IPS DF 6.9 (cell line): ENCODE measurements around the gene SLC35A3.

Source experiments
- DNase-seq: peaks from one replicate; pipeline ENCODE4 v3.0.0-alpha.2; 2013; ENCODE audit warnings: low read depth, low spot score
- H3K27ac ChIP-seq: one replicate; pipeline ENCODE4 v1.5.1; 2013; ENCODE audit warnings: low read length, control low read depth
- H3K27me3 ChIP-seq: 2 replicates; pipeline ENCODE4 v1.6.1; 2013; ENCODE audit warnings: mild to moderate bottlenecking, low read length; ENCODE audit not compliant: control insufficient read depth, insufficient read depth
- H3K36me3 ChIP-seq: 2 replicates; pipeline ENCODE4 v1.6.1; 2013; ENCODE audit warnings: low read length; ENCODE audit not compliant: control insufficient read depth, insufficient read depth
- H3K4me1 ChIP-seq: 2 replicates; pipeline ENCODE4 v1.6.1; 2013; ENCODE audit warnings: low read length; ENCODE audit not compliant: control insufficient read depth, insufficient read depth
- H3K4me3 ChIP-seq: 2 replicates; pipeline ENCODE4 v1.5.1; 2013; ENCODE audit warnings: mild to moderate bottlenecking, low read length
- H3K9me3 ChIP-seq: 2 replicates; pipeline ENCODE4 v1.6.1; 2013; ENCODE audit warnings: low read length, inconsistent platforms; ENCODE audit not compliant: control insufficient read depth, insufficient read depth
- WGBS: extraction: QIAGEN DNeasy Blood & Tissue Kit; methylation state at CpG from one replicate; pipeline ENCODE4 v1.1.7; 2013; ENCODE audit warnings: mixed read lengths, missing lambda C conversion rate; ENCODE audit not compliant: insufficient read length, insufficient coverage; 5-methylcytosine and 5-hydroxymethylcytosine counted together

The SLC35A3 gene

DNA sequence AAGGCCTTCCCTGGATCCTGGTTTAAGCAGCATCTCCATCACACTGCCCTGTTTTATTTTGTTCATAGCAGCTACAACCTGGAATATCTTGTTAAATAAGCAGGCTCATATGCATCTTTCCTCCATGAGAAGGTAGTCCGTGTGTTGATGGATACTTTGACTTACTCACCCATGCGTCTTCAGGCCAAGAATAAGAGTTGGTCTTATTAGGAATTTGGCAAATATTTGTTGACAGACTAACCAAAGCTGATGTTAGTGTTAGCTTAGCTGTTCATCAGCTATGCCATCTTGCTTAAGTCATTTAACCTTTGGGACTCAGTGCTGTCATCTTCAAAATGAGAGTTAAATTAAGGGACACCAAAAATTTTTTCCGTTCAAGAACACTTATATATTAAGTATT, 103.7 kb downstream of the SLC35A3 start:
- peaks cover 4% of the 10 kb centered on the region; the same call in 1 of the 2 replicates for H3K36me3 ChIP-seq
- H3K4me3 ChIP-seq = no peak overlapping the region
- no peak for DNase-seq
- no peak overlapping the region for H3K27ac ChIP-seq
- no peaks in the 10 kb centered on the region for H3K9me3 ChIP-seq
- H3K27me3 ChIP-seq = no peaks in the 10 kb centered on the region
- H3K4me1 ChIP-seq = no peaks in the 10 kb centered on the region
- no CpG with 5 or more reads among the region's 3 CpGs for WGBS

DNA sequence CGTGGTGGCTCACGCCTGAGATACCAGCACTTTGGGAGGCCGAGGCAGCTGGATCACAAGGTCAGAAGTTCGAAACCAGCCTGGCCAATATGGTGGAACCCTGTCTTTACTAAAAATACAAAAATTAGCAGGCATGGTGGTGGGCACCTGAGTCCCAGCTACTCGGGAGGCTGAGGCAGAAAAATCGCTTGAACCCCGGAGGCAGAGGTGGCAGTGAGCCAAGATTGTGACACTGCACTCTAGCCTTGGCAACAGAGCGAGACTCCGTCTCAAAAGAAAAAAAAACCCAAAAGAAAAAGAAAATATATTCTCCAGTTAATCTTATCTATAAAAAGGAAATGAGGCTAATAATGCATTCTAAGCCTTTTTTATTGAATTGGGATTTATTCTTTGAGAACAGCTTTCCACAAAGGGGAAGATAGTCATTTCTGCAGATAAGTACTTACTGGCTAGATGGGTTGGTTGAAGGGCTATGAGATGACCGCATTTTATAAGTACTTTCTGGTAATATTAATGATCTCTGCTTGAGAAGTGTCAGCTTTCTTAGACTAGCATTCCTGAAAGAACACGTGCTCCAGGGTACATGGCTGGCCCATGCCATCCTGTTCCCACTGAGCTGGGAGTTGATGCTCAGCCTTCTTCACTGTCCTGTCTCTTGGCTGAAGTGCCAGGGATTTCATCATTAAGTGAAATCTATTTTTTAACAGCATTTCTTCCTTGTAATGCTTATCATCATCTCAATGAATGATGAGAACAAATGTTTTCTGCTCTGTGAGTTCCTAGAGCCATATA, 105.0 kb downstream of the SLC35A3 start:
- Histone ChIP-seq H3K27ac (no peak overlapping the region), H3K27me3 (no peaks in the 10 kb centered on the region), H3K4me1 (no peaks in the 10 kb centered on the region), H3K4me3 (no peak overlapping the region), H3K9me3 (no peaks in the 10 kb centered on the region), H3K36me3 (peaks cover 5% of the 10 kb centered on the region; the same call in 1 of the 2 replicates)
- no peak for DNase-seq
- WGBS = no CpG with 5 or more reads among the region's 11 CpGs

DNA sequence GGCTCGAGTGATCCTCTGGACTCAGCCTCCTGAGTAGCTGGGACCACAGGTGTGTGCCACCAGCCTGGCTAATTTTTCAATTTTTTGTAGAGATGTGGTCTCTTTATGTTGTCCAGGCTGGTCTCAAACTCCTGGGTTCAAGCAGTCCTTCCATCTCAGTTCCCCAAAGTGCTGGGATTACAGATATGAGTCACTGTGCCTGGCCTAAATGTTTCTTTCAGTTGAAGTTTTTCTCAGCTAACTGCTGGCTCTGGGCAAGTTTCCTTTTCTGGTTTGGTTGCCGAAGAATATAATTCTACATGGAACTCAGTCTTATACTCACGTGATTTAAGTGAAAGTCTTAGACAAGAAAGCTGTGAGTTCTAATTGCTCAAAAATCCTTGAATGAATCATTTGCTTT, 106.0 kb downstream of the SLC35A3 start:
- Histone ChIP-seq H3K36me3 (peaks cover 6% of the 10 kb centered on the region; the same call in 1 of the 2 replicates), H3K4me3 (no peak overlapping the region), H3K4me1 (no peaks in the 10 kb centered on the region), H3K27ac (no peak overlapping the region), H3K9me3 (no peaks in the 10 kb centered on the region), H3K27me3 (no peaks in the 10 kb centered on the region)
- WGBS = no CpG with 5 or more reads among the region's 3 CpGs
- DNase-seq = no peak

DNA sequence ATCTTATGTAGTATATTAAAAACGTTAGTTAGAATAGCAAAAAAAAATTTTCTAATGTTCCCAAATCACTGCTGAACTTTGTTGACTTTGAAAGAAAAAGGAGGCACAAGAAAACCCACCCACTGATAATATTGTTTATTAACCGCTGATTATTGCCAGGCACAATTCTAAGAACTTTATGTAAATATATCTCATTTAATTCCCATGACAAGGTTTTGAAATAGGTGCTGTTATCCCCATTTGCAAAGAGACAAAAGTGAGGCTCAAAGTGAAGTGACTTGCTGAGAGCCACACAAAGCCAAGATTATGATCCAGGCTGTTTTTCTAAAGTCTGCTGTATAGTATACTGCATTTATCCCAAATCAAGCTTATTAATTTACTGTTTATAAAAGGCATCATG, 106.5 kb downstream of the SLC35A3 start:
- no peaks in the 10 kb centered on the region for H3K4me1 ChIP-seq
- H3K27me3 ChIP-seq = no peaks in the 10 kb centered on the region
- DNase-seq = no peak
- H3K4me3 ChIP-seq = no peak overlapping the region
- H3K27ac ChIP-seq = no peak overlapping the region
- no peaks in the 10 kb centered on the region for H3K9me3 ChIP-seq
- no CpG with 5 or more reads among the region's 2 CpGs for WGBS
- peaks cover 6% of the 10 kb centered on the region; the same call in 1 of the 2 replicates for H3K36me3 ChIP-seq

DNA sequence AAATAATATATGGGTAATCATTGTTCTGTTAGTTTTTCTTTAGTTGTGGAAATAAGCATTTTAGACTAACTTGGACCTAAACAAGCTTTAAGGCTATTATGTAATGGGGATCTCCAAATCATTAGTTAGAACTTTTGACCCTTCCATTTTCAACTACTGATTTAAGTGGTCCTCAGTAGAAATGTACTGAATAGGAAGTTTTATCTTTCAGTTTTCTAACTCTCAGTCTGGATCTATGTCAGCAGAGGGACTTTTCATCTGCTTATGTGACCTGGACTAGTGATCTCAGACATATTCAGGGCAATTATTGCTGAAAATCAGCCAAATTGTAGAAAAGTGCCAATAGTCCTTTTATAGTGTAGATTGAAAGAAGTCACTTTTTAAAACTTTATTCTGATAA, 106.9 kb downstream of the SLC35A3 start:
- Histone ChIP-seq H3K36me3 (peaks cover 4% of the 10 kb centered on the region; the same call in 1 of the 2 replicates), H3K27me3 (no peaks in the 10 kb centered on the region), H3K4me3 (no peak overlapping the region), H3K9me3 (no peaks in the 10 kb centered on the region), H3K4me1 (no peaks in the 10 kb centered on the region), H3K27ac (no peak overlapping the region)
- no peak for DNase-seq

DNA sequence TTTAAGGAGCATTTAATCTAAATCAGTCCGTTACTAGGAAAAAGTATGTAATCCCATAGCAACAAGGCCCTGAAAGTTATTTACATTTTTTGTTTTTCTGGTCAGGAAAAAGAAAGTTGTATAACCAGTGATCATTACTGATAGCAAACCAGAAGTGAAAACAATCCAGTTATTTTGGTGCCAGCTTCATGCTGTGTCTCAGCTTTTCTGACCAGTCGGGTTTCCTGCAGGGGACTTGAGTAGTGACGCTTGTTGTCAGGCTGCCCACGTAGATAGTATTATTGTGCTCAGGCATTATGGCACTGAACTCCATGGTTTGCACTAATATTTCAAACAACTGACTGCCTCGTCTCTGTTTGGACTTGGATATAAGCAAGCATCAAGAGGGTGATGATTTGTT, 107.7 kb downstream of the SLC35A3 start:
- DNase-seq = no peak
- Histone ChIP-seq H3K4me1 (no peaks in the 10 kb centered on the region), H3K27me3 (no peaks in the 10 kb centered on the region), H3K27ac (no peak overlapping the region), H3K36me3 (peaks cover 7% of the 10 kb centered on the region; the same call in 1 of the 2 replicates), H3K9me3 (no peaks in the 10 kb centered on the region), H3K4me3 (no peak overlapping the region)
- no CpG with 5 or more reads among the region's 5 CpGs for WGBS

DNA sequence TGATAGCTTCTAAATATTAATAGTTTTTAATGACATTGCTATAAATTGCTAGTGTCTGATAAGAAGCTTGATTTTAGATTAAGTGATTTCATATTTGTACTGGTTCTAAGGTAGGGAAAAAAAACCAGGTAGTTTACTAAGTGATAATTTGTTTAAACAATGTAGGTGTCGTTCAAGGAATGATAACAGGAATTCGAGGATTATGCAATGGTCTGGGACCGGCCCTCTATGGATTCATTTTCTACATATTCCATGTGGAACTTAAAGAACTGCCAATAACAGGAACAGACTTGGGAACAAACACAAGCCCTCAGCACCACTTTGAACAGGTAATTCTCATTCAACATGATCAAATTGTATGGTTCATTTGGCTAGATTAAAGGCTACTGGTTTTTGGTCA, 110.5 kb downstream of the SLC35A3 start:
- Histone ChIP-seq H3K27me3 (no peaks in the 10 kb centered on the region), H3K36me3 (peaks cover 7% of the 10 kb centered on the region; the same call in 1 of the 2 replicates), H3K27ac (no peak overlapping the region), H3K4me3 (no peak overlapping the region), H3K4me1 (no peaks in the 10 kb centered on the region), H3K9me3 (no peaks in the 10 kb centered on the region)
- WGBS = no CpG with 5 or more reads among the region's 3 CpGs
- no peak for DNase-seq
